Measurements from ENCODE around the gene BPTF. TPM values are rescaled to one million over a fixed set of nuclear protein-coding genes. Genes with fewer than 3 reads are reported as not detected.
"Not testable (repeated sequence)": the region's sequence is repeated elsewhere in the genome, so short reads cannot be mapped to it uniquely, and the experiment has no call there.

Gene BPTF
- total and polyA plus RNA-seq, 2 donors (not counting 1 experiment from before 2014, with no cell fraction given) = 71.9 to 390 TPM

GRCh38 chr17:67825627-67826601 lies 611 bp downstream of the BPTF start:
- Histone ChIP-seq H3K27ac (ENCODE audit: low read length in 2 of 2) (peak overlapping the region; percentile 74 to 89), H3K79me2 (ENCODE audit: control insufficient read depth, insufficient read depth, low read length) (peaks cover 54% of the 10 kb centered on the region), H3K4me3 (ENCODE audit: control extremely low read depth in 1 of 5, extremely low read depth in 1 of 5, insufficient read depth in 1 of 5, low read depth in 2 of 5, low read length in 4 of 5) (peak overlapping the region; percentile 81 to 86 (median 82)), H4K20me1 (ENCODE audit: control insufficient read depth, insufficient read depth, low read length, poor library complexity, severe bottlenecking) (peaks cover 24% of the 10 kb centered on the region), H3K4me2 (replicated peaks; ENCODE audit: low read depth, low read length, poor library complexity, severe bottlenecking) (peak overlapping the region; percentile 69), H2AFZ (ENCODE audit: insufficient read depth, low read depth, low read length, poor library complexity, severe bottlenecking) (peak overlapping the region; percentile 52), H3K9ac (ENCODE audit: low read length) (peak overlapping the region; percentile 91), H3K4me1 (ENCODE audit: control insufficient read depth in 2 of 2, insufficient read depth in 2 of 2, low read length in 2 of 2) (peaks cover 52 to 60% of the 10 kb centered on the region in 2 donors)
- ATAC-seq (ENCODE audit: low read depth) = peak; percentile 55
- Mint-ChIP-seq H3K4me1 (peaks cover 58% of the 10 kb centered on the region), H3K4me3 (peak overlapping the region; percentile 99), H3K27ac (peak overlapping the region; percentile 99)
- peak; percentile 81 for DNase-seq
- ChIA-PET CTCF (interaction anchor here (3.7 to 6.5 kb wide), 2 partner anchors 12 to 24 kb away, joined by 31 to 103 read pairs; no protein-coding TSS in a partner anchor), POLR2A (interaction anchor here (0.9 to 4.6 kb wide), 6 partner anchors 12 to 108 kb away, joined by 3 to 53 read pairs (median 10); partner anchors contain the start of gene NOL11)
- WGBS (ENCODE audit: insufficient coverage) = under 1% methylated on average over 49 of the region's 94 CpGs
- H3K36me3 ChIP-seq (replicated peaks in 1 of 2; ENCODE audit: control extremely low read depth in 1 of 2, control insufficient read depth in 1 of 2, extremely low read depth in 1 of 2, insufficient read depth in 2 of 2, low read length in 1 of 2); H3K9me3 ChIP-seq (ENCODE audit: control extremely low read depth in 1 of 3, control insufficient read depth in 2 of 3, insufficient read depth in 1 of 3, low read length in 2 of 3); H3K27me3 Mint-ChIP-seq; H3K9me3 Mint-ChIP-seq (ENCODE audit: insufficient read depth); H3K27me3 ChIP-seq (replicated peaks in 1 of 4; ENCODE audit: control extremely low read depth in 1 of 4, control insufficient read depth in 3 of 4, insufficient read depth in 4 of 4, low read length in 3 of 4): not testable (repeated sequence)
- intact Hi-C loops (cut with micrococcal nuclease) = loop anchor here (1.0 to 5.0 kb wide), 5 partner anchors 13 to 686 kb away; partner anchors contain the start of genes NOL11 and PRKAR1A

GRCh38 chr17:67829331-67829730 lies 4.0 kb downstream of the BPTF start:
- ChIA-PET CTCF (interaction anchor here (0.6 to 1.4 kb wide), 6 partner anchors 12 to 31 kb away, joined by 3 to 9 read pairs (median 4); no protein-coding TSS in a partner anchor), POLR2A (no interaction called here)
- Mint-ChIP-seq H3K4me3 (peak overlapping the region; percentile 62), H3K27ac (no peak overlapping the region), H3K27me3 (no peaks in the 10 kb centered on the region), H3K9me3 (ENCODE audit: insufficient read depth) (no peaks in the 10 kb centered on the region), H3K4me1 (peaks cover 59% of the 10 kb centered on the region)
- Histone ChIP-seq H3K9me3 (ENCODE audit: control extremely low read depth in 1 of 3, control insufficient read depth in 2 of 3, insufficient read depth in 1 of 3, low read length in 2 of 3) (no peaks in the 10 kb centered on the region), H3K79me2 (ENCODE audit: control insufficient read depth, insufficient read depth, low read length) (peaks cover 88% of the 10 kb centered on the region), H3K27me3 (replicated peaks in 1 of 4; ENCODE audit: control extremely low read depth in 1 of 4, control insufficient read depth in 3 of 4, insufficient read depth in 4 of 4, low read length in 3 of 4) (no peaks in the 10 kb centered on the region), H2AFZ (ENCODE audit: insufficient read depth, low read depth, low read length, poor library complexity, severe bottlenecking) (no peak overlapping the region), H3K36me3 (replicated peaks in 1 of 2; ENCODE audit: control extremely low read depth in 1 of 2, control insufficient read depth in 1 of 2, extremely low read depth in 1 of 2, insufficient read depth in 2 of 2, low read length in 1 of 2) (peaks cover 2 to 7% of the 10 kb centered on the region in 2 experiments), H3K4me2 (replicated peaks; ENCODE audit: low read depth, low read length, poor library complexity, severe bottlenecking) (peak overlapping the region; percentile 55), H3K4me3 (ENCODE audit: control extremely low read depth in 1 of 5, extremely low read depth in 1 of 5, insufficient read depth in 1 of 5, low read depth in 2 of 5, low read length in 4 of 5) (no peak overlapping the region), H3K27ac (ENCODE audit: low read length in 2 of 2) (peak overlapping the region in 1 of 2 donors; percentile 51), H4K20me1 (ENCODE audit: control insufficient read depth, insufficient read depth, low read length, poor library complexity, severe bottlenecking) (peaks cover 58% of the 10 kb centered on the region), H3K9ac (ENCODE audit: low read length) (peak overlapping the region; percentile 14), H3K4me1 (ENCODE audit: control insufficient read depth in 2 of 2, insufficient read depth in 2 of 2, low read length in 2 of 2) (peaks cover 39 to 45% of the 10 kb centered on the region in 2 donors)
- intact Hi-C loops (cut with micrococcal nuclease) = loop anchor here (2.0 to 5.0 kb wide), 3 partner anchors 13 to 683 kb away; partner anchors contain the start of gene PRKAR1A
- no peak for TF ChIP-seq CTCF (IDR thresholded peaks at IDR 0.05)
- TF ChIP-seq EZH2 (IDR thresholded peaks at IDR 0.05; ENCODE audit: borderline replicate concordance, insufficient read depth, low read depth, low read length, poor library complexity, severe bottlenecking) = no peak
- ATAC-seq (ENCODE audit: low read depth) = no peak
- WGBS (ENCODE audit: insufficient coverage) = 17% methylated on average over 2 of the region's 7 CpGs
- DNase-seq = peak; percentile 51

All from B cell (primary cell).